K562 (cell line): ENCODE data around the gene EHD3. TPM values are rescaled to one million over a fixed set of nuclear protein-coding genes. Genes with fewer than 3 reads are reported as not detected.

Source experiments
- ATAC-seq: fragments of 200-7000 bp; cut with Tn5 transposase; 3 replicates; pipeline ENCODE4 v1.9.1; 2020; ENCODE audit warnings: moderate library complexity
- BruUV-seq: library from RNA; stranded (reverse); fragments of 400-500 nt; replicated peaks from 2 replicates; lab custom pipeline; 2021; lab: Mats Ljungman, UMichigan
- CTCF ChIA-PET: fragments of 300-600 bp; formaldehyde crosslinking; extraction: SDS; loops from one replicate; lab custom pipeline; 2021; ENCODE audit warnings: low intra/inter-chr PET ratio; lab: Yijun Ruan, JAX
- POLR2A ChIA-PET: fragments of 300-600, 350-650 bp; sonication (Branson Sonifier 250); formaldehyde crosslinking; extraction: SDS; loops from one replicate; lab custom pipeline; 2021; ENCODE audit warnings: antibody characterized with exemption, inconsistent platforms; lab: Yijun Ruan, JAX
- DNase-seq, 4 experiments: peaks; one replicate each; pipeline versions ENCODE4 v3.0.0 to v3.0.0-alpha.2; 2011 to 2018; ENCODE audit warnings: low spot score in 3 of 4, mixed read lengths in 3 of 4; ENCODE audit errors: extremely low read depth in 1 of 4
- FAIRE-seq: peaks from 2 replicates; lab custom pipeline; 2011; peaks lifted over from hg19 to GRCh38; lab: Jason Lieb, UNC
- H2AFZ ChIP-seq: 2 replicates; pipeline ENCODE4 v1.6.0; 2011; ENCODE audit warnings: low read depth, low read length, control low read depth, inconsistent platforms
- H3K27ac ChIP-seq: fragments of 200-600 bp; 3 replicates; pipeline ENCODE4 v1.8.0; 2011; ENCODE audit warnings: low read depth, mild to moderate bottlenecking, control low read depth, inconsistent platforms, low read length, moderate library complexity, mixed read lengths; ENCODE audit errors: extremely low read depth
- H3K27me3 ChIP-seq, 2 experiments: fragments of 300-600 bp in 1 of 2; 2 replicates in 1 of 2; 3 replicates in 1 of 2; pipeline versions ENCODE4 v1.6.0 to v1.8.0; 2011; ENCODE audit warnings: inconsistent platforms in 2 of 2, low read length in 2 of 2, mild to moderate bottlenecking in 1 of 2, mixed read lengths in 1 of 2, moderate library complexity in 1 of 2; ENCODE audit not compliant: control insufficient read depth in 2 of 2, insufficient read depth in 2 of 2
- H3K36me3 ChIP-seq: fragments of 300-600 bp; 3 replicates; pipeline ENCODE4 v1.8.0; 2011; ENCODE audit warnings: mild to moderate bottlenecking, low read length, inconsistent platforms; ENCODE audit not compliant: control insufficient read depth, insufficient read depth
- H3K4me1 ChIP-seq, 2 experiments: fragments of 200-600 bp in 1 of 2; replicated peaks in 1 of 2; 2 replicates in 1 of 2; 3 replicates in 1 of 2; pipeline versions ENCODE4 v1.5.1 to v1.8.0; 2011; ENCODE audit warnings: inconsistent platforms in 2 of 2, low read length in 2 of 2, mild to moderate bottlenecking in 1 of 2, mixed read lengths in 1 of 2, moderate library complexity in 1 of 2; ENCODE audit not compliant: control insufficient read depth in 2 of 2, insufficient read depth in 2 of 2
- H3K4me2 ChIP-seq: 2 replicates; pipeline ENCODE4 v1.6.1; 2011; ENCODE audit warnings: low read length, control low read depth, inconsistent platforms, mixed read lengths; ENCODE audit not compliant: insufficient read depth
- H3K4me3 ChIP-seq: fragments of 200-600 bp; sonication (generic), shearing (Covaris generic); 2 replicates; pipeline ENCODE4 v1.5.1; 2016; ENCODE audit warnings: control low read depth, inconsistent platforms
- H3K79me2 ChIP-seq: fragments of 200-600 bp; 3 replicates; pipeline ENCODE4 v1.8.0; 2011; ENCODE audit warnings: low read length, inconsistent platforms; ENCODE audit not compliant: control insufficient read depth, insufficient read depth
- H3K9ac ChIP-seq, 2 experiments: 2 replicates each; pipeline versions ENCODE4 v1.6.0 to v1.6.1; 2011; ENCODE audit warnings: low read depth in 2 of 2, low read length in 2 of 2, control low read depth in 1 of 2, inconsistent platforms in 1 of 2, mild to moderate bottlenecking in 1 of 2, mixed read lengths in 1 of 2; ENCODE audit not compliant: insufficient read depth in 1 of 2
- H3K9me1 ChIP-seq: one replicate; pipeline ENCODE4 v1.6.0; 2011; ENCODE audit warnings: inconsistent platforms, mild to moderate bottlenecking, low read length, moderate library complexity; ENCODE audit not compliant: control insufficient read depth, insufficient read depth
- H3K9me3 ChIP-seq: replicated peaks from 2 replicates; pipeline ENCODE4 v1.5.1; 2011; ENCODE audit warnings: low read depth, low read length, inconsistent platforms; ENCODE audit not compliant: control insufficient read depth, insufficient read depth
- H4K20me1 ChIP-seq: replicated peaks from 2 replicates; pipeline ENCODE4 v1.6.1; 2011; ENCODE audit warnings: low read length, inconsistent platforms, mixed read lengths; ENCODE audit not compliant: control insufficient read depth, insufficient read depth
- ARID4B ChIP-seq: sonication (generic); formaldehyde crosslinking; IDR thresholded peaks from 2 replicates; pipeline ENCODE4 v1.8.0; 2022; ENCODE audit warnings: mild to moderate bottlenecking, missing genetic modification reagents
- ASH1L ChIP-seq: fragments of 450-650 bp; IDR thresholded peaks from 2 replicates; pipeline ENCODE4 v1.6.1; 2018; ENCODE audit warnings: borderline replicate concordance, mild to moderate bottlenecking, low read depth; ENCODE audit not compliant: partially characterized antibody
- CHD2 ChIP-seq: IDR thresholded peaks from 2 replicates; pipeline ENCODE4 v1.6.1; 2011; ENCODE audit warnings: low read depth, low read length
- EP300 ChIP-seq: IDR thresholded peaks from 2 replicates; pipeline ENCODE4 v1.6.1; 2012; ENCODE audit warnings: low read length, improper control_type of control experiment
- FUS ChIP-seq: fragments of 200-400 bp; formaldehyde crosslinking; optimal IDR thresholded peaks from 2 replicates; pipeline ENCODE3; 2017; ENCODE audit warnings: low read depth, low read length
- HLTF ChIP-seq: fragments of 450-650 bp; IDR thresholded peaks from 2 replicates; pipeline ENCODE4 v1.6.1; 2016
- NFRKB ChIP-seq: fragments of 450-650 bp; IDR thresholded peaks from 2 replicates; pipeline ENCODE4 v1.6.1; 2016; ENCODE audit warnings: low read depth
- PTBP1 ChIP-seq: fragments of 200-400 bp; formaldehyde crosslinking; IDR thresholded peaks from 2 replicates; pipeline ENCODE4 v1.6.1; 2017; ENCODE audit warnings: low read depth, low read length
- SMARCB1 ChIP-seq: IDR thresholded peaks from 2 replicates; pipeline ENCODE4 v1.6.1; 2011; ENCODE audit warnings: improper control_type of control experiment, low read depth; ENCODE audit not compliant: insufficient read length
- SRSF9 ChIP-seq: fragments of 200-400 bp; formaldehyde crosslinking; IDR thresholded peaks from 2 replicates; pipeline ENCODE4 v1.6.1; 2017; ENCODE audit warnings: low read depth, low read length, borderline replicate concordance
- ZNF395 ChIP-seq: fragments of 200-800 bp; sonication (Bioruptor generic); IDR thresholded peaks from 2 replicates; pipeline ENCODE4 v1.6.1; 2017; ENCODE audit warnings: missing genetic modification characterization, missing compliant biosample characterization
- WGBS: fragments of 100-300 bp; shearing (Covaris generic); methylation state at CpG from one replicate; pipeline ENCODE4 v1.1.6; 2016; ENCODE audit warnings: low coverage, mixed read lengths; ENCODE audit not compliant: insufficient coverage; ENCODE audit errors: missing lambda C conversion rate; 5-methylcytosine and 5-hydroxymethylcytosine counted together
- in situ Hi-C: fragments of 300-500 bp; cut with MboI; formaldehyde crosslinking; loops from 4 replicates; pipeline ENCODE4 v1.15.0; 2018; ENCODE audit warnings: inconsistent platforms, mixed read lengths
- intact Hi-C: fragments of 100-400 bp; cut with micrococcal nuclease; formaldehyde crosslinking; loops from 2 replicates; pipeline ENCODE4 v1.14.2; 2022
- polyA plus RNA-seq, 8 experiments: library from polyadenylated mRNA; depleted of rRNA in 4 of 8; stranded (reverse) in 5 of 8; unstranded in 3 of 8; fragments of >200 nt; fragmentation: Nextera tagmentation in 2 of 8; fragmentation: Illumina TruSeq in 1 of 8; extraction: Ambion mirVana in 2 of 8; extraction: Trizol in 1 of 8; gene quantifications; 2 replicates each; pipeline versions ENCODE4 v1.2.1 to v1.2.3, GENCODE V29; 2011 to 2014; ENCODE audit warnings: inconsistent platforms in 1 of 8, missing spikeins in 1 of 8
- total RNA-seq, 7 experiments: library from RNA; depleted of rRNA in 6 of 7; stranded (reverse); fragments of >200 nt in 6 of 7; fragmentation: Illumina TruSeq in 2 of 7; extraction: Trizol in 2 of 7; gene quantifications; 2 replicates each; pipeline versions ENCODE4 v1.2.1 to v1.2.3, GENCODE V29; 2011 to 2021; ENCODE audit warnings: low replicate concordance in 1 of 7
- TF ChIP-seq, protein P1 (sequence below): fragments of 250-450 bp; sonication (Bioruptor Pico); IDR thresholded peaks from 2 replicates; pipeline ENCODE4 v1.5.1; 2021; ENCODE audit warnings: mild to moderate bottlenecking

EHD3 gene
- total and polyA plus RNA-seq, 9 of the 15 experiments (the other 6 are each of a cell fraction or from before 2014, with no cell fraction given): under 0.01 to 0.04 (median 0.03) TPM; not detected in 3

DNA sequence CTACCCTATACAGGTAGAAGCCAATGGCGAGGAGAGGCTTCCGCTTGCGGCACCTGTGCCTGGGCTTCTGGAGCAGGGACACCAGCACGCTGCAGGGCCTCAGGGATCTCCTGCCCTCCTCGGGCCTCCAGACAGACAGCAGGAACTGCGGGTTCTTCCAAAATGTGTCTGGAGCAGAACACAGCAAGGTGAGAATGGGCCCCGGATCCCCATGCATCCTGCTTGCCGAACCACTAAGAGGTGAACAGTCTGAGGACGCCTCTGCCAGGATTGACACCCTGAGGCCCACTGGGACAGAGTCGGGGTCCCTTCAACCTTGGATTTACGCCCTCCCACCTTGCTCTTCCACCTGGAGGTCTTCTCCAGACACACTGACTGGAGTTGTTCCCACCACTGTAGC is 42.0 kb upstream of the EHD3 start:
- POLR2A ChIA-PET: no interaction called here
- Histone ChIP-seq H3K27me3 (peaks cover 0 to 25% of the 10 kb centered on the region in 2 experiments; a peak in 3 of 5 replicates), H3K27ac (no peak overlapping the region), H3K4me1 (no peaks in the 10 kb centered on the region), H2AFZ (no peak overlapping the region), H3K36me3 (no peaks in the 10 kb centered on the region), H4K20me1 (no peaks in the 10 kb centered on the region), H3K79me2 (no peaks in the 10 kb centered on the region), H3K9me1 (no peaks in the 10 kb centered on the region), H3K9me3 (no peaks in the 10 kb centered on the region), H3K9ac (no peak overlapping the region), H3K4me3 (no peak overlapping the region), H3K4me2 (no peak overlapping the region)
- CTCF ChIA-PET: no interaction called here
- intact Hi-C loops: no loop called here
- no peak for FAIRE-seq
- BruUV-seq: no TSS peak
- WGBS: 2% methylated on average over 11 of the region's 11 CpGs
- no peak for DNase-seq
- TF ChIP-seq CHD2 (no peak), ZNF395 (CRISPR knock-in tag) (no peak), ARID4B (CRISPR knock-in tag) (no peak), FUS (no peak), EP300 (no peak), SRSF9 (no peak), HLTF (no peak), PTBP1 (no peak), ASH1L (no peak), NFRKB (no peak), SMARCB1 (no peak)
- TF ChIP-seq, protein P1, sequence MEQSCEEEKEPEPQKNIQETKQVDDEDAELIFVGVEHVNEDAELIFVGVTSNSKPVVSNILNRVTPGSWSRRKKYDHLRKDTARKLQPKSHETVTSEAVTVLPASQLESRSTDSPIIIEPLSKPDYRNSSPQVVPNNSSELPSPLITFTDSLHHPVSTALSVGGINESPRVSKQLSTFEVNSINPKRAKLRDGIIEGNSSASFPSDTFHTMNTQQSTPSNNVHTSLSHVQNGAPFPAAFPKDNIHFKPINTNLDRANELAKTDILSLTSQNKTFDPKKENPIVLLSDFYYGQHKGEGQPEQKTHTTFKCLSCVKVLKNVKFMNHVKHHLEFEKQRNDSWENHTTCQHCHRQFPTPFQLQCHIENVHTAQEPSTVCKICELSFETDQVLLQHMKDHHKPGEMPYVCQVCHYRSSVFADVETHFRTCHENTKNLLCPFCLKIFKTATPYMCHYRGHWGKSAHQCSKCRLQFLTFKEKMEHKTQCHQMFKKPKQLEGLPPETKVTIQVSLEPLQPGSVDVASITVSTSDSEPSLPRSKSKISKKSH (CRISPR knock-in tag): no peak
- in situ Hi-C loops: no loop called here
- ATAC-seq: no peak
